ENCODE results near the gene WNK2.

GRCh38 chr9:93147632-93148031, 36.3 kb upstream of the WNK2 start:
- no peak for TF ChIP-seq RCOR1 (IDR thresholded peaks at IDR 0.05; ENCODE audit: insufficient replicate concordance, low read length)
- TF ChIP-seq CTCF (conservative IDR thresholded peaks at IDR 0.05; ENCODE audit: low read depth, low read length): no peak
- TF ChIP-seq SMC3 (IDR thresholded peaks at IDR 0.05; ENCODE audit: low read depth, low read length): no peak
- TF ChIP-seq ELK1 (IDR thresholded peaks at IDR 0.05; ENCODE audit: borderline replicate concordance, low read depth, low read length): no peak
- TF ChIP-seq MAFK (IDR thresholded peaks at IDR 0.05; ENCODE audit: low read depth, low read length): no peak
- no peak for TF ChIP-seq USF2 (IDR thresholded peaks at IDR 0.05; ENCODE audit: low read depth, low read length)
- TF ChIP-seq POLR2A (IDR thresholded peaks at IDR 0.05; ENCODE audit: low read depth, low read length): no peak
- no peak for TF ChIP-seq FOS (IDR thresholded peaks at IDR 0.05; ENCODE audit: low read depth, low read length)
- no peak for TF ChIP-seq RFX5 (IDR thresholded peaks at IDR 0.05; ENCODE audit: low read depth, low read length)
- no peak for TF ChIP-seq RAD21 (IDR thresholded peaks at IDR 0.05; ENCODE audit: low read length)

All from IMR-90 (cell line).